A673 (cell line): ENCODE measurements around the gene EIF4ENIF1.

ENCODE experiments used
- CTCF ChIP-seq: fragments of 300-800, 200-600 bp; sonication (generic); conservative IDR thresholded peaks from 2 replicates; pipeline ENCODE4 v1.5.1; 2017; ENCODE audit warnings: low read depth, mild to moderate bottlenecking, antibody characterized with exemption, low read length, moderate library complexity, mixed read lengths
- EZH2 ChIP-seq: fragments of 200-600 bp; sonication (generic); IDR thresholded peaks from 2 replicates; pipeline ENCODE4 v1.6.1; 2017; ENCODE audit warnings: borderline replicate concordance, low read depth, mild to moderate bottlenecking, mixed read lengths, antibody characterized with exemption, low read length; ENCODE audit not compliant: poor library complexity, severe bottlenecking

GRCh38 chr22:31393893-31394292, 95.7 kb downstream of the EIF4ENIF1 start:
- TF ChIP-seq CTCF (no peak), EZH2 (no peak)
